ENCODE measurements around the gene NID1.
"Not testable (repeated sequence)": the region's sequence is repeated elsewhere in the genome, so short reads cannot be mapped to it uniquely, and the experiment has no call there.

NID1 gene

DNA sequence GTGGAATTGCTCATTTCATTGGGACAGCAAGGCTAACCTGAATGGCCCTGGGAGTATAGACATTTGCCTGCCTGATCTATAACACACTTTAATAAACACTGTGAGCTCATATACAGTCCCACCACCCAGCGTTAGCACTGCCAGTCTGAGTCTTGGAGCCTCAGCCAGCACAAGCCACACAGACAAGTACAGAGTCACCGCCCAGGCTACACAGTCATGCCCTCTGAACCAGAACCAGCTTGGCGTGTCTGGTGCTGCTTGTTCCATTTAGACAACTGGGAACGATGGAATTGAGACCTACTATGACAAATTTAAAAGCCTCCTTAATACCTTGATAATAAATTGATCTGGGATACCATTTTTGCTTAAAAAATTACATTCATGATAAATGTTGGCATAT is 31.6 kb downstream of the NID1 start:
- DNase-seq (ENCODE audit: low read depth in 1 of 2, low spot score in 1 of 2): no peak

DNA sequence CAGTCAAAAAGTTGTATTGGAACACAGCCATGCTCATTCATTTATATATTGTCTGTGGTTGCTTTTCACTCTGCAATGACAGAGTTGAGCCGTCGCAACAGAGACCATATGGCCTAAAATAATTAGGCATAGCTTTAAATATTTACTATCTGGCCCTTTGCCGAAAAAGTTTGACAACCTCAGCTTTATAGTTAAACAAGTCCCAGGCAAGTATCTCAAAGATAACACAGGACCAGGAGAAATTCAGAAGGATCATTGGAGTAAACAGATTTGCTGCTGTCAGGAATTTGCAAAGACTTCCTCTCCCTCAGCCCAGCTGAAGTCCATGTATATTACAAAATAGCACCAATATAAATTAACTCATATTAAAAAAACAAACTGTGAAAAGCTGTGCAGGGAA is 34.4 kb downstream of the NID1 start:
- no peak for DNase-seq (ENCODE audit: low read depth in 1 of 2, low spot score in 1 of 2)

DNA sequence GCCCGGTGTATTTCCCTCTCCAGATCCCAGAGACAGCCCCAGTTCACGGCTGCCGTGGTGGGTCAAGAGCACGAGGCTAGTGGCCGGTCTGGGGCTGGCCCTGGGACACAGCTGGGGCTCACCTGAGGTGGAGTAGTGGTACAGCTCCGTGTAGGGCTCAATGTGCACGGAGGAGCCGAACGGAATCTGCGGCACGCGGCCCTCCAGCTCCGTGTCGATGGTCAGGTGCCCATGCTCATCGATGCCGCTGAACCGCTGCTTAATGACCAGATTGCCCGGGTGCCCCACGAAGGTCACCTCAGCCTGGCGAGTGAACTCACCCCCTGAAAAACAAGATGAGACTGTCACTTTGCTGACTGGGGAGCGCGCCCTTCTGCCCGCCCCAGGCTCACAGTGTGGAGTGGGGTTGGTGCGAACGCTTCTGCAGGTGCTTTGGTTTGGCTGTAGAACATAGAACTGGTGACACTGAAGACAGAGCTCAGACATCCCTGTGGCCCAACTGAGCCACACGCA is 35.4 kb downstream of the NID1 start:
- no peak for DNase-seq (ENCODE audit: low read depth in 1 of 2, low spot score in 1 of 2)

DNA sequence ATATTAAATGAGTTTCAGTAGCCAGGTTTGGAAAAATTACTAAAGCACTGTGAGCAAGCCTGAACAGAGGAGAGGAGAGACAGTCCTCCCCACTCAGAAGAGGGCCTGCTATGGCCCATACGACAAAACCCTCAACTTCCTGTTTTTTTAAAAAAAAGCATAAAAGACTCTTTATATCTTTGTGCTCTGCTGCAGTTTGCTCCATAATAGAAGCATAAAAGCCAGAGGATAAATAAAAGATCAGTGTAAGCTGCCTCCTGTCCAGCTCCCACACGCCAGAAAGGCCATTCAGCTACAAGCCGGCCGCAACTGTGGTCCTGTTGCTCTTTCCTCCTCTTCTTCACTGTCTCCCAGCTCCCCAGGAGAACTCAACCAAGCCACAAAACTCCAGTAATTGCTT is 37.8 kb downstream of the NID1 start:
- no peak for DNase-seq (ENCODE audit: low read depth in 1 of 2, low spot score in 1 of 2)

DNA sequence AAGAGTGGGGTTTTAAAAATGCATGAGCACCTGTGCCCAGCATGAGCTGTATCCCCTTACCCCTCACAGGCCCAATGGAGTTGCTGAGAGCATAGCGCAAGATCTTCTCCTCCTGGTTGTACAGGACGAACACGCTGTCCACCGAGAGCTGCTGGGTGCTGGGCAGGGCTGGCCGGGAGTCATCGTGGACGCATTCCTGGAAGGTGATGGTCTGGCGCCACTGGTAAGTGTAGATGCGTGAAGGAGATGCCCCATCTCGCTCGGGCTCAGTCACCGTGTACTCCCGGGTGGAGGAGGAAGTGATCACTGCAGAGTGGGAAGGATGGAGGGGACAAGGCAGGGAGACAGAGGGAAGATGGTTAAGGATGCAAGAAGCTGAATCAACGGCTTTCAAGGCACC is 39.1 kb downstream of the NID1 start:
- DNase-seq (ENCODE audit: low read depth in 1 of 2, low spot score in 1 of 2): no peak

- DNase-seq (ENCODE audit: low read depth in 1 of 2, low spot score in 1 of 2): no peak
These were observed 40.2 kb downstream of the NID1 start for GRCh38 chr1:236024641-236025040.

GRCh38 chr1:236023926-236024565 is 40.8 kb downstream of the NID1 start:
- no peak for DNase-seq (ENCODE audit: low read depth in 1 of 2, low spot score in 1 of 2)

DNA sequence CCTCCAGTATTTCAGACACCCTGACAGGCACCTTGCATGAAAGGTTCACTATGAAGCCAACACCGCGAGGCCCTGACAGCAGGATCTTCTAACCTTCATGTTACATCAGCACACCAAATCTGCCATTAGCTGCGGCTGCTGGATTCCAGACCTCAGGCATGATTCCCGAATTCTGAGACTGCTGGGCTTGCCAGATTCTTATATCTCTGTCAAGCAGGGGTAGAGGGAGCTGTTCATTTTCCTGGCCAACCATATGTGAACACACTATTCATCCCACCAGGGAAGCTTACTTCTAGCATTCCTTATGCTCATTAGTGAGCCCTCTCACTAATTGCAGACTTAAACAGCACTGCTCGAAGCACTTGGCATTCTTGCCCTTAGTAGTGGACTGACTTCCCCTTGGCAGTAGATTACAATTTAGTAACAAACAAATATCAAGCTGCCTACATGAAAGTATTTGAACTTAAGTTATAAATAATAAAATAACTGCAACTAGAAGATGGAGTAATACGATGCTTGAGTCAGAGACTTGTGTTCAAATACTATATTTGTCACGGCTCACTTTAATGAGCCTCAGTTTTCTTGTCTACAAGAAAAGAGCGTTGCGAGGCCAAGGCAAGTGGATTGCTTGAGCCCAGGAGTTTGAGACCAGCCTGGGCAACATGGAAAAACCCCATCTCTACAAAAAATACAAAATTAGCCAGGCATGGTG is 43.3 kb downstream of the NID1 start:
- DNase-seq (ENCODE audit: low read depth in 1 of 2, low spot score in 1 of 2): no peak

DNA sequence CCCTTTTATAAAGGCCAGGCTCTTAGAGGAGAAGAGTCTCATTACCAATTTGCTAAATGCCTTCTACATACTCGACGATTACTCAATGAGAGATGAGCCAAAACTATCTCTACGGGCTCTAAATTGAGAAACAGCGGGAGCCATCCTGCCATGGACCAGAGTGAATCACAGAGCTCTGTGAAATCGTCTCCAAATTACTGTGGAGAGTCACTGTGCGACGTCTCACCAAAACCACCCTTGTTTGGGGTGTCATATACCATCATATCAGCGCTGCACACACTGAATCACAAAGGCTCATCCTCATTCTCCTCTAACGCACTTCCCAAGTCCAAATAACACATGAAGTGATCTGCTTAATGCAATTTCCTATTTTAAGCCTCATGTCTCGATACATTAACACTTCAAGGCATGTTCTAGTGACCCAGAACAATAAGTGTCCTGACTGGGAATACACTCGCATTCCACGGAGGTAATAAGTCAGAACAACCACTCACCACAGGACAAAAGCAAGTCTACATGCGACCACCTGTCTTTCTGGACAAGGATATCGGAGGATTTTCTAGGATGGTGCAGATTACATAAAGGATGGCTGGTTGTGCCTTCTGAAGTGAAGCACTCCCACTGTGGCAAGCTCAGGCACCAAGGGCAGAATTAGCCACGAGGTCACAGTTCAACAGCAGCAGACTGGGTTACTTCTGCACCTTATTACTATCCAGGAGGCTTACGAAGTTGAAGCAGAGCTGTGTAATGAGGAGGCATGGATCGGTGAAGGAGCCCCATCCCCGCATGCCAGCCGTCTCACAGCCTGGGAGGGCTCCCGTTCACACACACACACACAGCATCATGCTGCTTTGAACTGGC is 44.3 kb downstream of the NID1 start:
- no peak for DNase-seq (ENCODE audit: low read depth in 1 of 2, low spot score in 1 of 2)

DNA sequence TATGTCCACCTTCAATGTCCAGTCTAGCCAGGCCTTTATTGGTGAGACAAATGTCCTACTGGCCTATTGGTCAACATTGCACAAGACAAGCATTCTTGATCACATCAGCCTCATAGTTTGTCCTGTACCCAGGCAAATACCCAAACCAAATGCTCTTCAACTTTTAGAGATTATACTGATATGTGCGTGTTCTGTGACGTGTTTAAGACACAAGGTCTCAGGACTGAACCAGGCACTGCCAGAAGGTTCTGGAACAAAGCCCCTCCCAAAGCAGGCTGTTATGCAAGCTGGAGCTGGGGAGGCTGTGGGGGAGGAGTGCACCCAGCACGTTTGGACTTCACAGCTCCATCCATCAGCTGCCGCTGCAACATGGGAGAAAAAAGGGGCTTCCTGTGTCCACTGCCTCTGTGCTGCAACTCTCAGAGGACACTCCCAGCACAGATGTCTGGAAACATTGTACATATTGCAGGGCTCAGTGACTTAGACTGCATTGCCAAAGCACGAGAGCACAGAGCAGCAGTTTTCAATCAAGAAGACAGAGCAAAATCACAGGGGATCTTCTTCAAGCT is 45.9 kb downstream of the NID1 start:
- no peak for DNase-seq (ENCODE audit: low read depth in 1 of 2, low spot score in 1 of 2)

DNA sequence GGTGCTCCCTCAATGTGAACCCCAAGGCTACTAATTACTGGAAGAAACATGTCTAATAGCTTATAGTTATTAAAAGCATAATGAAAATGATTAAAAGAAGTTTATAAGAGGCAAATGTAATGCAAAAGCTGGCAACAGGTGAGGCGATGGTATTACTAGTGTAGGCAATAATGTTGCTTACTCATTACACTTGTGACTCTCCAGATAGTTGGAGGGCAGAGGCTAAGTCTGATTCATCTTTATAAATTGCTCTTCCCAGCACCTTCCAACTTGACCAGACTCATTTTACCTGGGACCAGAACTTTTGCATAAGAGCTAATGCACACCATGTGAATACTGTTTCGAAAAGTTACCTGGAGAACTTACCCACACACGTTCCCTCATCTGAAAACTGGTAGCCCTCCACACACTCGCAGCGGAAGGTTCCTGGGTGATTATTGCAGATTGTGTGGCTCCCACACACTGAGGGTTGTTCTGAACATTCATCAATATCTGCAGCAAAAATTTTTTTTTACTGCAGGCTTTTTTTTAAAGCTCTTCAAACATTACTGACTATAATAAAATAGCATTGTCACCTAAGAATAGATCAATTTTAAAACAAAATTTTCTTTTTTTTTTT is 48.0 kb downstream of the NID1 start:
- no peak for DNase-seq (ENCODE audit: low read depth in 1 of 2, low spot score in 1 of 2)

DNA sequence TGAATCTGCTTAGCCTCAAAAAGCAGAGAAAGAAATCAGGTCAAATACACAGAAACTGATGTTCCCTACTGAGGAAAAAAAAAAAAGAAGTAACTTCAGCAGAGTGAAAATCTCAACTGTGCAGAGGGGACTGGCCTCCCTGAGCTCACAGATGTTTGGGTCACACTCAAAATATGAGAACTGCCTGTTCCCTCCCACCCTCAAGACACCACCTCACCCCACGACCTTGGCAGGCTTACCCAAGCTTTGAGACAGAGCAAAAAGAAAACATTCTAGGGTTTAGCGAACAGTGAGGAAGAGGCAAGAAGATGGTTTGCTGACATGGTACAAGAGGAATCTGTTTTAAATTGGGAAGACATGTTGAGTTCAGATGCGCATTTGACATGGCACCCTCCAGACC is 48.8 kb downstream of the NID1 start:
- DNase-seq (ENCODE audit: low read depth in 1 of 2, low spot score in 1 of 2): no peak

DNA sequence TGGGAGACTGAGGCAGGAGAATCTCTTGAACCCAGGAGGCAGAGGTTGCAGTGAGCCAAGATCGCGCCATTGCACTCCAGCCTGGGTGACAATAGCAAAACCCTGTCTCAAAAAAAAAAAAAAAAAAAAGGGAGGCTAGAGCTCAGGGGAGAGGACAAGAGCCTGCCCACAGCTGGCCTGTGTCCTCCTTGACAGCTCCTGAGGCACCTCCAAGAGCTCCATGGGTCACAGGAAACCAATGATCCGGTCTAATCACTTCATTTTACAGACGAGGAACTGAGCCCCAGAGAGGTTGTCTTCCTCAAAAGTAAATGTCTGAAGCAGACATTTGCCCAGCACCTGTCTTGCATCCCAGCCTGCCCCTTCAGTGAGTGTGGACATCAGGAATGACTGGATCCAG is 49.4 kb downstream of the NID1 start:
- DNase-seq (ENCODE audit: low read depth in 1 of 2, low spot score in 1 of 2): no peak

- DNase-seq (ENCODE audit: low read depth in 1 of 2, low spot score in 1 of 2): no peak
These were observed 51.6 kb downstream of the NID1 start for GRCh38 chr1:236013330-236013729.

- DNase-seq (ENCODE audit: low read depth in 1 of 2, low spot score in 1 of 2): no peak
These were observed 53.2 kb downstream of the NID1 start for GRCh38 chr1:236011641-236012040.

- DNase-seq (ENCODE audit: low read depth in 1 of 2, low spot score in 1 of 2): no peak
These were observed 54.4 kb downstream of the NID1 start for GRCh38 chr1:236010443-236010842.

- no peak for DNase-seq (ENCODE audit: low read depth in 1 of 2, low spot score in 1 of 2)
These were observed 55.0 kb downstream of the NID1 start for GRCh38 chr1:236009857-236010256.

GRCh38 chr1:236009191-236009590 is 55.7 kb downstream of the NID1 start:
- DNase-seq (ENCODE audit: low read depth in 1 of 2, low spot score in 1 of 2): no peak

DNA sequence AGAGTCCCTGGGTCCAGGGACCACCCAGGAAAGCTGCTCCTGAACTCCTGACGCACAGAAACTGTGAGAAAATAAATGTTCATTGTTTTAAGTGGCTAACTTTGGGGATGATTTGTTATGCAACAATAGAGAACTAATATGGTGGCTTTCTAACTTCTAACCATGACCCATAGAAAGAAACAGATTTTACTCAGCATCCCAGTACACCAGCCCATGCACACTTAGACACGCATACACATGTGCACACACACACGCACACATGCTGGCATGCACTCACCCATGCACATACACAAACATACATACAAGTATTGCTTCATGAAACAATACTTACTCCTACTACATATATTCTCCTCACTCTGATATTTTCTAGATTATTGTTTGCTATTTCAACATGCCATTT is 57.1 kb downstream of the NID1 start:
- no peak for DNase-seq (ENCODE audit: low read depth in 1 of 2, low spot score in 1 of 2)

GRCh38 chr1:236003058-236003457 is 61.8 kb downstream of the NID1 start:
- DNase-seq (ENCODE audit: low read depth in 1 of 2, low spot score in 1 of 2): not testable (repeated sequence)

DNA sequence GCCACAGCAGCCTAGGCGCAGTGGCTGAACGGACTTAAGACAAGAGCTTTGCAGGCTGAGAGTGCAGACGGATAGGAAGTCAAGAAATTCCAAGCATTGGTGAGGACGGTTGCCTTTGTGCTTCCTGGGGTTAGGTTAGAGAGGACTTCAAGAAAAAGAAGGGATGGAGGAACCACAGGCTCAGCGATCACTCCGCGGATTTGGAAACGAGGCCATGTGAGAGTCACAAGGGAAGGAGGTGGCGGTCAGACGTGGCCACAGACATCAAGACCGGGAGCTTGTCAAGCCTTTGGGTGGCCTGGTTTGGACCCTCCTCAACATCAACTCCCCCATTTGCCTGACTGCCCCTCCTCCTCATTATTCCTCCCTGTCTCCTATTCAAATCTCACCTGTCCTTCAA is 62.3 kb downstream of the NID1 start:
- no peak for DNase-seq (ENCODE audit: low read depth in 1 of 2, low spot score in 1 of 2)
